Measurements from ENCODE around the gene SPDYE1. TPM values are rescaled to one million over a fixed set of nuclear protein-coding genes. Genes with fewer than 3 reads are reported as not detected.
A peak's percentile ranks its signal among the peaks of the same experiment; 100 is the strongest.
"Not testable (repeated sequence)": the region's sequence is repeated elsewhere in the genome, so short reads cannot be mapped to it uniquely, and the experiment has no call there.

SPDYE1 gene
- total and polyA plus RNA-seq, 4 experiments from 2014 or later: 0.17 to 0.49 TPM; not detected in 2

GRCh38 chr7:43982848-43983247, 14.8 kb upstream of the SPDYE1 start:
- H3K9me3 Mint-ChIP-seq; H3K36me3 ChIP-seq (ENCODE audit: insufficient read depth, low read length); H3K9me3 ChIP-seq (ENCODE audit: control insufficient read depth in 1 of 2, low read length in 2 of 2); H3K27ac Mint-ChIP-seq; H3K4me1 Mint-ChIP-seq; POLR2A ChIA-PET (ENCODE audit: partially characterized antibody); CTCF ChIA-PET (ENCODE audit: partially characterized antibody); H3K4me1 ChIP-seq (ENCODE audit: insufficient read depth, low read length); DNase-seq; intact Hi-C loops (cut with micrococcal nuclease); H3K36me3 Mint-ChIP-seq; H3K27me3 ChIP-seq (ENCODE audit: insufficient read depth, low read length); H3K27me3 Mint-ChIP-seq; H3K4me3 ChIP-seq (ENCODE audit: low read length in 2 of 2); H3K27ac ChIP-seq (ENCODE audit: low read depth, low read length): not testable (repeated sequence)
- peak overlapping the region in 1 of 8 donors; percentile 23 for H3K4me3 Mint-ChIP-seq

DNA sequence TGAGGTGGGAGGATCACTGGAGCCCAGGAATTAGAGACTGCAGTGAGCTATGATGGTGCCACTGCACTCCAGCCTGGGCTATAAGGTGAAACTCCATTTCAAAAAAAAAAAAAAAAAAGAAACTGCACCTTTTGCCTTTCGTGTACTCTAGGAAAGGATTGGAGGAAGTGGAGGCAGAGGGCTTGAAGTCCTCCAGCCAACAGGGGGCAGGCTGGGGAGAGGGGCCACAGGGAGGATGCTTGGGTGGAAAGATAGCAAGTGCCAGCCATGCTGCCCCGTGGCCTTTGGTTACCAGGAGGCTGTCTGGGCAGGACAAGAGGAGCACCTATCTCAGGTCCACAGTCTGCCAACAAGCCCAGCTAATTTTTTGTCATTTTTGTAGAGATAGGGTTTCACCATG, 14.0 kb upstream of the SPDYE1 start:
- intact Hi-C loops (cut with micrococcal nuclease); H3K36me3 ChIP-seq (ENCODE audit: insufficient read depth, low read length); POLR2A ChIA-PET (ENCODE audit: partially characterized antibody): not testable (repeated sequence)

GRCh38 chr7:43985904-43986864, 11.5 kb upstream of the SPDYE1 start:
- H3K9me3 Mint-ChIP-seq; H3K36me3 Mint-ChIP-seq; H3K27ac ChIP-seq (ENCODE audit: low read depth, low read length); POLR2A ChIA-PET (ENCODE audit: partially characterized antibody); H3K4me1 Mint-ChIP-seq; H3K4me3 ChIP-seq (ENCODE audit: low read length in 2 of 2); H3K27me3 ChIP-seq (ENCODE audit: insufficient read depth, low read length); H3K4me1 ChIP-seq (ENCODE audit: insufficient read depth, low read length); intact Hi-C loops (cut with micrococcal nuclease); H3K36me3 ChIP-seq (ENCODE audit: insufficient read depth, low read length); H3K27me3 Mint-ChIP-seq; CTCF ChIA-PET (ENCODE audit: partially characterized antibody); H3K9me3 ChIP-seq (ENCODE audit: control insufficient read depth in 1 of 2, low read length in 2 of 2): not testable (repeated sequence)
- peak; percentile 71 to 86 (median 72) for DNase-seq
- Mint-ChIP-seq H3K4me3 (peak overlapping the region in 3 of 8 donors; percentile 56 to 78 (median 57)), H3K27ac (peak overlapping the region; percentile 39 to 84 (median 55))

More for the DNA sequence above, 14.0 kb upstream of the SPDYE1 start:
- H3K9me3 Mint-ChIP-seq; H3K4me3 ChIP-seq (ENCODE audit: low read length in 2 of 2); H3K4me1 ChIP-seq (ENCODE audit: insufficient read depth, low read length); DNase-seq; H3K36me3 Mint-ChIP-seq; CTCF ChIA-PET (ENCODE audit: partially characterized antibody); H3K27me3 Mint-ChIP-seq; H3K27ac ChIP-seq (ENCODE audit: low read depth, low read length); H3K4me1 Mint-ChIP-seq; H3K27ac Mint-ChIP-seq; H3K27me3 ChIP-seq (ENCODE audit: insufficient read depth, low read length); H3K4me3 Mint-ChIP-seq; H3K9me3 ChIP-seq (ENCODE audit: control insufficient read depth in 1 of 2, low read length in 2 of 2): not testable (repeated sequence)

- H3K27me3 Mint-ChIP-seq; H3K27ac Mint-ChIP-seq; CTCF ChIA-PET (ENCODE audit: partially characterized antibody); H3K4me1 ChIP-seq (ENCODE audit: insufficient read depth, low read length); H3K4me3 Mint-ChIP-seq; H3K9me3 Mint-ChIP-seq; H3K36me3 Mint-ChIP-seq; H3K9me3 ChIP-seq (ENCODE audit: control insufficient read depth in 1 of 2, low read length in 2 of 2); H3K27me3 ChIP-seq (ENCODE audit: insufficient read depth, low read length); H3K27ac ChIP-seq (ENCODE audit: low read depth, low read length); POLR2A ChIA-PET (ENCODE audit: partially characterized antibody); H3K4me1 Mint-ChIP-seq; DNase-seq; intact Hi-C loops (cut with micrococcal nuclease); H3K36me3 ChIP-seq (ENCODE audit: insufficient read depth, low read length); H3K4me3 ChIP-seq (ENCODE audit: low read length in 2 of 2): not testable (repeated sequence)
These were observed 10.2 kb upstream of the SPDYE1 start for GRCh38 chr7:43987476-43987875.

DNA sequence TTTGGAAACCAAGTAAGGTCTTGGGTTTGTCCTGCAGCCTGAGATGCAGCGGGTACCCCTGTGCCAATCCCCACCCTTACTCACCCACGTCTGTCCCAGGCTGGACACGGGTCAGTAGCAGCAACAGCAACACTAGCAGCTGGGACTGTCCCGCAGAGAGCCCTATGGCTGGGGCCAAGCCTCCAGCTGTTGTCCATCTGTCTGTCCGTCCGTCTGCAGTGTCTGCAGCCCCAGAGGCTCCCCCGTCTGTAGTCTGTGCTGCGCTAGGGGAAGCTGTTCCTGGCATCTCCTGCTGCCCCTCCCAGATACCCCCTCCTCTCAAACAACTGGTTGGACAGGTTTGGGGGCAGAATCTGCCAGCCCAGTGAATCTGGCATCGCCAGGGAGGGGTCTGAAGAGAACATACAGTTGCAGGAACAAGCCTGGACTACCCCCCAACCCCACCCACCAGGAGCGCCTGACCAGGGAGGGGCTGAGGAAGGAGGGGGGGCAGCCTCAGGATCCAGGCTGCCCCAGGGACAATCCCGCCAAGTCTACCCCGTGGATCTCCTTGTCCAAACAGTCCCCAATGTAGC, 7.6 kb upstream of the SPDYE1 start:
- H3K4me3 Mint-ChIP-seq; H3K27me3 Mint-ChIP-seq; POLR2A ChIA-PET (ENCODE audit: partially characterized antibody); H3K9me3 ChIP-seq (ENCODE audit: control insufficient read depth in 1 of 2, low read length in 2 of 2); H3K9me3 Mint-ChIP-seq; H3K27ac ChIP-seq (ENCODE audit: low read depth, low read length); H3K36me3 ChIP-seq (ENCODE audit: insufficient read depth, low read length); H3K4me3 ChIP-seq (ENCODE audit: low read length in 2 of 2); intact Hi-C loops (cut with micrococcal nuclease); H3K27ac Mint-ChIP-seq; H3K4me1 ChIP-seq (ENCODE audit: insufficient read depth, low read length); H3K4me1 Mint-ChIP-seq; H3K36me3 Mint-ChIP-seq; DNase-seq; H3K27me3 ChIP-seq (ENCODE audit: insufficient read depth, low read length); CTCF ChIA-PET (ENCODE audit: partially characterized antibody): not testable (repeated sequence)

DNA sequence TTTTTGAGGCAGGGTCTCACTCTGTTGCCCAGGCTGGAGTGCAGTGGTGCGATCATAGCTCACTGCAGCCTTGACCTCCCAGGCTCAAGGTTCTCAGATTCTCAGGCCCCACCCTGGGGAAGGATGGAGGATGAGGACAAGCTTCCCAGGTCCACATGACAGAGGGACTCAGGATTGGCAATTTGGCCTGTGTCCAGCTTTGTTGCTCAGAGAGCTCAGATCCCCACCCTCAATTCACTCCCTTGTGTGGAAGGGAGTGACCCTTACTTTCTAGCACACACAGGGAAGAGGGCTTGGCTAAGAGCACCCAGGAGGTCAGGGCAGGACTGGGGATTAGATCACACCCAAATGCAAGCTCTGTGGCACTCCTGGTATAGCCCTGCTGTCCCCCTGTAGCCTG, 6.9 kb upstream of the SPDYE1 start:
- intact Hi-C loops (cut with micrococcal nuclease); H3K4me1 Mint-ChIP-seq; H3K27me3 ChIP-seq (ENCODE audit: insufficient read depth, low read length); H3K36me3 Mint-ChIP-seq; DNase-seq; H3K4me3 ChIP-seq (ENCODE audit: low read length in 2 of 2); H3K4me3 Mint-ChIP-seq; CTCF ChIA-PET (ENCODE audit: partially characterized antibody); H3K4me1 ChIP-seq (ENCODE audit: insufficient read depth, low read length); H3K27me3 Mint-ChIP-seq; H3K9me3 Mint-ChIP-seq; H3K9me3 ChIP-seq (ENCODE audit: control insufficient read depth in 1 of 2, low read length in 2 of 2); POLR2A ChIA-PET (ENCODE audit: partially characterized antibody); H3K27ac ChIP-seq (ENCODE audit: low read depth, low read length); H3K36me3 ChIP-seq (ENCODE audit: insufficient read depth, low read length): not testable (repeated sequence)
- H3K27ac Mint-ChIP-seq: peak overlapping the region in 1 of 7 donors; percentile 68

- H3K4me1 ChIP-seq (ENCODE audit: insufficient read depth, low read length); H3K27ac Mint-ChIP-seq; H3K36me3 Mint-ChIP-seq; intact Hi-C loops (cut with micrococcal nuclease); H3K4me3 Mint-ChIP-seq; H3K4me3 ChIP-seq (ENCODE audit: low read length in 2 of 2); POLR2A ChIA-PET (ENCODE audit: partially characterized antibody); H3K9me3 Mint-ChIP-seq; H3K36me3 ChIP-seq (ENCODE audit: insufficient read depth, low read length); DNase-seq; H3K27me3 ChIP-seq (ENCODE audit: insufficient read depth, low read length); CTCF ChIA-PET (ENCODE audit: partially characterized antibody); H3K9me3 ChIP-seq (ENCODE audit: control insufficient read depth in 1 of 2, low read length in 2 of 2); H3K27ac ChIP-seq (ENCODE audit: low read depth, low read length); H3K27me3 Mint-ChIP-seq; H3K4me1 Mint-ChIP-seq: not testable (repeated sequence)
These were observed 4.8 kb upstream of the SPDYE1 start for GRCh38 chr7:43992896-43993295.
